ENCODE measurements around the gene HS2ST1.

HS2ST1 gene

GRCh38 chr1:87074001-87074795 is 159.8 kb downstream of the HS2ST1 start:
- in situ Hi-C loops (cut with HindIII; ENCODE audit: low pct_unique_long_range_greater_than_20kb, low sequenced_read_pairs), result no loop called here
- no peak for TF ChIP-seq JUND (IDR thresholded peaks at IDR 0.05; ENCODE audit: low read depth)
- no peak for DNase-seq (ENCODE audit: low read depth in 1 of 2, low spot score in 1 of 2)

DNA sequence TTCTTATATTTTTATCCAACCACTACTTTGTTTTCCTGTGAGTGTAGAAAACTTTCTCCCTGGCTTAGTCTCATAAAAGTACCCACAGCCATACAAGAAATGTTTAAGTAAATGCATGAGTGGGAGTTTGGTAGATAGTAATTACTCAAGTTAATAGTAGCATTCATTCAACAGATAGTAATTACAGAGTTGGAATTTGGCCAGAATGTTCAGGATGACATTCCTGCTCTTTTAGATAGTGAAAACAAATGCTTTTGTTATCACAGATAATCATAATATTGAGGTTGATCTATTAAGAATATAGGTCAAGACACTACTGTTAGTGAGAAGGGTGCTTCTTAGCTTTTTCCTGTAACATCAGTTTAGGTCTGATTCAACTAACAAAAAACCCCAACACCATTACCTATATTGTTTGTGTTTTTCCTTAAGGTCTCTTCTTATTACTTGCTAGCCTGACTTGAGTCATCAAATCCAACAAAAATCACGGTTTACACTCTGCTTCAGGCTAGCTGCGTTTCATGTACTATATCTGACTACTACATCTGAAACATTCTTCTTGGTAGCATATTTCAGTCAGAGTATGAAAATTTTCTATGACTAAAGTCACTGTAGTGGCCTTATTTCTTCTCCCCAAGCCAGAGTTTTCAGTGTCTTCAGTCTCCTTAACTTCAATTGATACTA is 163.7 kb downstream of the HS2ST1 start:
- no peak for DNase-seq (ENCODE audit: low read depth in 1 of 2, low spot score in 1 of 2)
- in situ Hi-C loops (cut with HindIII; ENCODE audit: low pct_unique_long_range_greater_than_20kb, low sequenced_read_pairs), result no loop called here
- no peak for TF ChIP-seq JUND (IDR thresholded peaks at IDR 0.05; ENCODE audit: low read depth)

GRCh38 chr1:87084244-87084836 is 169.9 kb downstream of the HS2ST1 start:
- in situ Hi-C loops (cut with HindIII; ENCODE audit: low pct_unique_long_range_greater_than_20kb, low sequenced_read_pairs), result no loop called here
- peak in 1 of 2 experiments; percentile 5 for DNase-seq (ENCODE audit: low read depth in 1 of 2, low spot score in 1 of 2)
- no peak for TF ChIP-seq JUND (IDR thresholded peaks at IDR 0.05; ENCODE audit: low read depth)

- no peak for TF ChIP-seq JUND (IDR thresholded peaks at IDR 0.05; ENCODE audit: low read depth)
- no peak for DNase-seq (ENCODE audit: low read depth in 1 of 2, low spot score in 1 of 2)
- in situ Hi-C loops (cut with HindIII; ENCODE audit: low pct_unique_long_range_greater_than_20kb, low sequenced_read_pairs), result no loop called here
Observed at GRCh38 chr1:87086120-87086519, 171.7 kb downstream of the HS2ST1 start.

DNA sequence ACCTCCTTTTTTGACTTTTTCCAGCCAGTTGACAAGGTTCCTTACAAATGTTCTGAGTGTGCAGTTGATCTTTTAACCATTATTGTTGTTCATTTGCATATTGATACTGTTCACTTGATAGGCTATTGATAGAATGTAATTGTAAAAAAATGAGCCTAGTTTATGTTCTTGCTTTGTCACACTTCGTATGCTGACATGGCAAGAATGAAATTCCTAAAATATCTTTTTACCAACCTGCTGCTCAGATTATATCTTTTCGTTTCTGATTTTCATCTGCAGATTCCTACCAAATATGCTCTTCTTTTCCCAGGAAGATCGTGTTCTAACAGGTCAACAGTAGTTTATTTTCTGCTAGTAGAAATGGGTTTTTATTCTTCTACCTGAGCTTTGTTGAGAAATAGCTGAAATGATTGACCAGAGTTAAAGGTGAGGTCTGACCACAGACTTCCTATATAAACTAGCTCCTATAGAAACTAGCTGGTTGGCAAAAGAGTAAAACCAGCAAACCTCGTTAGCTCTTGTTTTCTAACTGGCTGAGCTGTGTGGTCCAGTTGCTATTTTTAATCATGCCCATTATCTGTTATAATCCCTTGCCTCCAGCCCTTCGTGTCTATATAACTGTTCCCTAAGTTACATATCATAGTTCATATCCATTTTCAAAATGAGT is 174.8 kb downstream of the HS2ST1 start:
- TF ChIP-seq JUND (IDR thresholded peaks at IDR 0.05; ENCODE audit: low read depth), result no peak
- in situ Hi-C loops (cut with HindIII; ENCODE audit: low pct_unique_long_range_greater_than_20kb, low sequenced_read_pairs), result no loop called here
- DNase-seq (ENCODE audit: low read depth in 1 of 2, low spot score in 1 of 2), result no peak

DNA sequence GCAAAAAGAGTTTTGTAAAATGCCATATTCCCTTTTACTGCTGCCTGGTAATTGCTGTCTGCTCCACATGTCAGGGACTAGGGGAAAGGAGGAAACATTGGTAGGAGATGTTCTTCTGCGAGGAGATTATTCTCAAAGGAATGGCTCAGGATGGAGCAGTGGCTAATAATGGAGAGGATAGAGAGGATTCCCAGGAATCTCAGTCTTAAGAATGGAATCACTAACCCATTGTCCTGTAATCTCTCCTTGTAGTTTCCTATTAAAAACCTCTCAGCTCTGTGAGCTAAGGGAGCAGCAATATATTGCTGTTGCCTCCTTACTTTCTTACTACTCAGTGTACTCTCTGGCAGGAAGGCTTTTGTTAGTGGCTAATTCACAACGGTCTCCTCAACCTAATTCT is 175.4 kb downstream of the HS2ST1 start:
- no peak for DNase-seq (ENCODE audit: low read depth in 1 of 2, low spot score in 1 of 2)
- no peak for TF ChIP-seq JUND (IDR thresholded peaks at IDR 0.05; ENCODE audit: low read depth)
- in situ Hi-C loops (cut with HindIII; ENCODE audit: low pct_unique_long_range_greater_than_20kb, low sequenced_read_pairs), result no loop called here

GRCh38 chr1:87091425-87091824 is 177.0 kb downstream of the HS2ST1 start:
- DNase-seq (ENCODE audit: low read depth in 1 of 2, low spot score in 1 of 2), result no peak
- in situ Hi-C loops (cut with HindIII; ENCODE audit: low pct_unique_long_range_greater_than_20kb, low sequenced_read_pairs), result no loop called here
- no peak for TF ChIP-seq JUND (IDR thresholded peaks at IDR 0.05; ENCODE audit: low read depth)

- TF ChIP-seq JUND (IDR thresholded peaks at IDR 0.05; ENCODE audit: low read depth), result no peak
- DNase-seq (ENCODE audit: low read depth in 1 of 2, low spot score in 1 of 2), result no peak
- in situ Hi-C loops (cut with HindIII; ENCODE audit: low pct_unique_long_range_greater_than_20kb, low sequenced_read_pairs), result no loop called here
Observed at GRCh38 chr1:87092846-87093245, 178.4 kb downstream of the HS2ST1 start.

GRCh38 chr1:87093286-87093685 is 178.9 kb downstream of the HS2ST1 start:
- in situ Hi-C loops (cut with HindIII; ENCODE audit: low pct_unique_long_range_greater_than_20kb, low sequenced_read_pairs), result no loop called here
- no peak for TF ChIP-seq JUND (IDR thresholded peaks at IDR 0.05; ENCODE audit: low read depth)
- DNase-seq (ENCODE audit: low read depth in 1 of 2, low spot score in 1 of 2), result no peak

DNA sequence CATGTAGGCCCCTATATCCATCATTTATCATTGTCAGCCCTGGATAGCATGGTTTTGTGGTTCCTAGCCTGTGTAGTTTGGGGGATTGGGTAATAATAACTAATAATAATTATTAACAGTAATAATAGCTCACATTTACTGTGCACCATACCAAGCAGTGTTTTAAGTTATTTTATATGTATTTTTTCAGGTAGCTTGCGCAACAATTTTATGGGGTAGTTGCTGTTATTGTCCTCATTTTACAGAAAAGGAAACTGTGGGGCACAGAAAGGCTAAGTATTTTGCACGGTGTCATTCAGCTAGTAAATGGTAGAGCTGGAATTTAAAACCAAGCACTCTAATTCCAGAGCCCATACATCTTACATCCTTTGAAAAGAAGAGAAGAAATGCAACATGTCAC is 179.8 kb downstream of the HS2ST1 start:
- TF ChIP-seq JUND (IDR thresholded peaks at IDR 0.05; ENCODE audit: low read depth), result no peak
- DNase-seq (ENCODE audit: low read depth in 1 of 2, low spot score in 1 of 2), result no peak
- in situ Hi-C loops (cut with HindIII; ENCODE audit: low pct_unique_long_range_greater_than_20kb, low sequenced_read_pairs), result no loop called here

DNA sequence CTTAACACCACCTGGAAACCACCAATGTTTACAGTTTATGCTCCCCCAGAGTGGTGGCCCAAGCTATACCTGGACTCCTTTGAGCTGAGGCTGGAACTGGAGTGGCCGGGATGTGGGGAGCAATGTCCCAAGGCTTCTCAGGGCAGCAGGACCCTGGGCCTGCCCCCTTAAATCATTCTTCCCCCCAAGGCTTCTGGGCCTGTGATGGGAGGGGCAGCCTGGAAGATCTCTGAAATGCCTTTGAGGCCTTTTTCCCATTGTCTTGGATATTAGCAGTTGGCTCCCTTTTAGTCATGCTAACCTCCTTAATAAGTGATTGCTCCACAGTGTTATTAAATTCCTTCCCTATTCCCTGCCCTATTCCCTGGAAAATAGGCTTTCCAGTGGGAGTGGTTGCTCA is 185.8 kb downstream of the HS2ST1 start:
- no peak for DNase-seq (ENCODE audit: low read depth in 1 of 2, low spot score in 1 of 2)
- in situ Hi-C loops (cut with HindIII; ENCODE audit: low pct_unique_long_range_greater_than_20kb, low sequenced_read_pairs), result no loop called here
- no peak for TF ChIP-seq JUND (IDR thresholded peaks at IDR 0.05; ENCODE audit: low read depth)

DNA sequence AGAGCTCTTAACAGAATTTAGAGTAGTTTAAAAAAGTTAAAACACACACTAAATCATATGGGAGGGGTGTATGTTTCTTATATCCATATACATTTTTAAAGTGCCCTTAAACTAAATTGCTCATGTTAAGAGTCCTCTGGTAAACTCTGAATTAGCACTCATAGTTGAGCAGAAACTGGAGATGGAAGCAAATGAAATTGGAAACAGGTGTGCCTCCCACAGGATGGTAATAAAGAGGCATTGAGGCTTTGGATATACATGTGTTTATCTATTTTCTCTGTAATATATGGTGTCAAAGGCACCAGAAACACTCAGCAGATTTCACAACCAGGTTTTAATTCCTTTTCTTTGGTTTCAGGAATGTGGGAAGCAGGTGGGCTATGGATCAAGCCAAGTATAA is 188.6 kb downstream of the HS2ST1 start:
- in situ Hi-C loops (cut with HindIII; ENCODE audit: low pct_unique_long_range_greater_than_20kb, low sequenced_read_pairs), result no loop called here
- TF ChIP-seq JUND (IDR thresholded peaks at IDR 0.05; ENCODE audit: low read depth), result no peak
- no peak for DNase-seq (ENCODE audit: low read depth in 1 of 2, low spot score in 1 of 2)

- in situ Hi-C loops (cut with HindIII; ENCODE audit: low pct_unique_long_range_greater_than_20kb, low sequenced_read_pairs), result no loop called here
Observed at GRCh38 chr1:87104140-87104539, 189.7 kb downstream of the HS2ST1 start.

More at GRCh38 chr1:87104140-87104539, 189.7 kb downstream of the HS2ST1 start:
- TF ChIP-seq JUND (IDR thresholded peaks at IDR 0.05; ENCODE audit: low read depth), result no peak
- DNase-seq (ENCODE audit: low read depth in 1 of 2, low spot score in 1 of 2), result no peak
